DMS53 treated with DMSO at 0.1 percent for 48 hours (cell line): ENCODE measurements around the gene SNX10.

ENCODE experiments used
- DNase-seq: peaks from one replicate; lab custom pipeline; 2025; ENCODE audit not compliant: unreplicated experiment; lab: John Stamatoyannopoulos, UW

SNX10 gene

DNA sequence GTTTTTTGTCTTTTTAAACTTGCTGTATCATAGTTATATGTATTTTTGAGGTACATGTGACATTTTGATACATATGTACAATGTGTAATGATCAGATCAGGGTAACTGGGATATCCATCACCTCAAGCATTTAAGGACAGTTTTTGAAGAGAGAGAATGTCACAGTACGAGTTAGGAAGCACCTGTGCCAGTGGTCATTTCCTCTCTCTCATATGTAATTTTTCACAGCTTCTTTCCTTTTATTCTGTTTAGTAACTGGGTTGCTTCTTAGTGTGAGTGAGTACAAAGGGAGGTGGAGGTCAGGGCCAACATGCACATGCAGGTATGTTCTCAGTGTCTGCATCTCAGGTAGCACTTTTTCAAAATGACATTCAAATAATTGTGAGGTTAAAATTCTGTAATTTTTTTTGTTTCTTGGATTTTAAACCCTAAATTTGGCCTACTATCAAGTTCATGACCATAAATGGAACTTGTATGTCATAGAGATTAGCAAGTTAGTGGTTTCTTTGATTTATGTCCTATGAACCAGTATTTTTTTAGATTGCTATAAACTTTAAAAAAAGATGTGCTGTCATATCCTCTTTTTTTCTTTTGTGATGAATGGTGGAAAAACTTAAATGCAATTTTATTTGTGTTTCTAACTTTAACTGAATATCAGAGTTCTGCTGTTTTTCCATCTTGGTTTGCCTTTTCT is 42.7 kb downstream of the SNX10 start:
- DNase-seq, result no peak

DNA sequence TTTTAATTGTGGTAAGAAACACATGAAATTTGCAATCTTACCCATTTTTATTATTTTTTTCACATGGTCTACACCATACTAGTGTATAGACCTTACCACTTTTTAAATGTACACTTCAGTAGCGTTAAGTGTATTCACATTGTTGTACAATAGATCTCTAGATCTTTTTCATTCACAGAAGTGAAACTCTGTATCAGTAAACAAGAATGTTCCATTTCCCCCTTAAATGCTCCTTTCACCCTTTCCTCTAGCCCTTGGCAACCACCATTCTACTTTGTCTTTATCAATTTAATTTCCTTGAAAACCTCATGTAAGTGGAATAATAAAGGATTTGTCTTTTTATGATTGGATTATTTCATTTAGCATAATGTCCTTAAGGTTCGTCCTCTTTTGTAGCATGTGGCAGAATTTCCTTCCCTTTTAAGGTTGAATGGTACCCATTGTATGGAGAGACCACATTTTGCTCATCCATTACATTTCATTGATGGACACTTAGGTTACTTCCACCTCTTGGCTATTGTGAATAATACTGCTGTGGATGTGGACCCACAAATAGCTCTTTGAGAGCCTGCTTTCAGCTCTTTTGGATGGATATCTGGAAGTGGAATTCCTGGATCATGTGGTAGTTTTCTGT is 45.7 kb downstream of the SNX10 start:
- no peak for DNase-seq

DNA sequence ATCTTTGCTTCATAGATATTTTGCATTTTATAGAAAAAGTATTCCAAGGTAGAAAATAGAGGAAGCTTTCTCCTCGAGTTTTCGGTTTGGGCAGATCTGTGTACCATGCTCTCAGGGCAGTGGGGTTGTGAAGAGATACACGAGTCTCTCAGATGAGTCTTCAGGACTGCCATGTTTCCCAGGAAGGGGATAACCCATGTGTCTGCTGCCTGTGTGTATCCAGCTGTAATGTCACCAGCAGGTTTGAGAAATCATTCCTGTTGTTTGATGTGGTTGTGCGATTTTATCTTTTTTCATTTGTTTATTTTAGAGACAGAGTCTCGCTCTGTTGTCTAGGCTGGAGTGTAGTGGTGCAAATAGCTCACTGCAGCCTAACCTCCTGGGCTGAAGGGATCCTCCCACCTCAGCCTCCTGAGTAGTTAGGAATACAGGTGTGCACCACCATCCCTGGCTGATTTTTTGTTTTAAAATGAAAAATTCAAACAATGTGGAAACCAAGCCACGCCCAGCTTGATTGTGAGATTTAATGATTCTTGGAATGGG is 48.9 kb downstream of the SNX10 start:
- DNase-seq, result no peak

DNA sequence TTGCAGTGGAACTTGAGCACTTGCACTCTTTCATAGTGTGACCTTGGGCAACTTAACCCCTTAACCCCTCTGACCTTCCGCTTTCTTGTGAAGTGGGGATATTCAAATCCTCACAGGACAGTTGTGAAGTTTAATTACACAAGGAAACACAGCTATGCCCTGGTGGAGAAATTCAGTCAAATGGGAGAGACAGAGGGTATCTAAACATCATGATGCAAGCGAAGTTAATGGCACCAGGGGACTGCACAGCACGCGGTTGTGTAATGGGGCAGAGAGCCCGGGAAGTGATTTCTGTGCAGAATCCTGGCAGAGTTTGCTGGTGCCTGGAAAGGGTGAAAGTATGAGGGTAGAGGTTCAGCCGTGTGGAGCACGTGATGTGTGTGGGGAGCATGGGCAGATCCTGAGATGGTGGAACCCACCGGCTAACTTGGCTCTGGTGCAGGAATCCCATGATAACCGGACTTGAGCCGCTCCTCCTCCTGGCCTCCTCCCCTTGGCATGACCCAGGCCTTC is 51.7 kb downstream of the SNX10 start:
- no peak for DNase-seq

DNA sequence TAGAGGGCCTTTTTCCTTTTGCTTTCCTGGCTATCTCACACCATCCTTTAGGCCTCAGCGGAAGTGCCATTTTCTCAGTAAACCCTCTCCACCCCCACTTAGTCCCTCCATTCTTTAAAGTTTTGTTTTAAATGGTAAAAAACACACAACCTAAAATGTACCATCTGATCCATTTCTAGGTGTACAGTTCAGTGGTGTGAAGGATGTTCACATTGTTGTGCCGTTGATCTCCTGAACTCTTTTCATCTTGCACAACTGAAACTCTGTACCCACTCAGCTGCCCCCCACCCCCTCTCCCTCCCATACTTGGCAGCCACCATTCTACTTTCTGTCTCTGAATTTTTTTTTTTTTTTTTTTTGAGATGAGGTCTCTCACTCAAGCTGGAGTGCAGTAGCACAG is 52.2 kb downstream of the SNX10 start:
- no peak for DNase-seq

DNA sequence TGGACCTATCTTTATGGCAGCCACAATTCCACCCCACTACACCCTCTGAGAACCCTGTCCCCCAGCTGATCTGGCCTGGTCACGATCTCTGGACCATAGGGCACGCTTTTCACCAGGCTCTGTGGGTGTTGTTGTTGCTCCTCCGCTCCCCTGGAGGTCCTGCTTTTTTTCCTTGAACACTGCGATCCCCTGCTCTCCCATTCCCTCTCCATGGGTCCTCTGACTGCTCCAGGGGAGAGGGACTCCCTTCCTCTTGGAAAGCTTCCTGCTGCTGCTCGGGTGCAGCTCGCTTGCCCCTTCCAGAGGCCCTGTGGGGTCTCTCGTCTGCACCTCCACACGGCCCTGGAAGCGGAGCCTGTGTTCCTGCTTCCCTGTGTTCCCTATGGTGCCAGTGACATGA is 53.5 kb downstream of the SNX10 start:
- DNase-seq, result no peak

DNA sequence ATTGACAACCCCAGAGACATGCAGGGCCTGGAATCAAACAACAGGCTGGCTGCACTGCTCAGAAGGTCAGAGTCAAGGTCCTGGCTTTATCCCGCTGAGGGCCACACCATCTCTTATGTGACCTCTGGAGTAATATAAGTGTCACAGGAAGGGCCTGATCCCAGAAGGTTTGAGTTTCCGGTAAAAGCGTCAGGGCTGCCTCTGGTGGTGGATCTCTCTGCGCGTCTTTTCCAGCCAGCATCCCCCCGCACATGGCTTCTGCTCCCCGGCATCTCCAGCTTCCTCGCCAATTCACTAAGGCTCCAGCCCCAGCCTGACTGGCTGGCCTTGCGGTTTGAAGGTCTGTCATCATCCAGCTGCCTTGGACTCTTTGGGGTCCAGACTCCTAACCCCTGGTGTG is 54.2 kb downstream of the SNX10 start:
- DNase-seq, result no peak

DNA sequence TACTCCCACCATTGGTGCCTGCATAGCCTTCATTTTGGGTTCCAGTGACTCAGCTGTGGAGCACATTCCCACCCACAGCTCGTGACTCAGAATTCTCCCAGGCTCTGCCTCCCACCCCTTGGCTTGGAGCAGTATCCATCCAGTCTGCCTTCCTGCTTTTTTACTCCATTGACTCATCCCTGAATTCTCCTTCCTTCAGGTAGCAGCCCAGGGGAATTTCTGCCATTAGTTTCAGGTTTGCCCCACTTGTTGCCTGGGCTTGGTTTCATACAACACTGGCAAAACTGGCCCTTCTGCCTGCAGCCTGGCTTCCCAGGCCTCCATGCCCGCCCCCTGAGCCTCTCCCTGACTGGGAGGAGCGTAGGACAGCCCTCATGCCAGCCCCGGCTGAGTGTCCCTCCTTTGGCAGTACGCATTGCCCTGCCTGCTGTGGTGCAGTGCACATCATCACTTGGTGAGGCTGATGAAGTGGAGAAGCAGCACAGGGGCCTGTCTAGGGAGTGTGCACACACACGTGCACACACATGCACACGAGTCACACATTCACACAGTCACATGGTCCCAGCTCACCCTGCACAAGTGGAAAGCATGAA is 55.0 kb downstream of the SNX10 start:
- no peak for DNase-seq

DNA sequence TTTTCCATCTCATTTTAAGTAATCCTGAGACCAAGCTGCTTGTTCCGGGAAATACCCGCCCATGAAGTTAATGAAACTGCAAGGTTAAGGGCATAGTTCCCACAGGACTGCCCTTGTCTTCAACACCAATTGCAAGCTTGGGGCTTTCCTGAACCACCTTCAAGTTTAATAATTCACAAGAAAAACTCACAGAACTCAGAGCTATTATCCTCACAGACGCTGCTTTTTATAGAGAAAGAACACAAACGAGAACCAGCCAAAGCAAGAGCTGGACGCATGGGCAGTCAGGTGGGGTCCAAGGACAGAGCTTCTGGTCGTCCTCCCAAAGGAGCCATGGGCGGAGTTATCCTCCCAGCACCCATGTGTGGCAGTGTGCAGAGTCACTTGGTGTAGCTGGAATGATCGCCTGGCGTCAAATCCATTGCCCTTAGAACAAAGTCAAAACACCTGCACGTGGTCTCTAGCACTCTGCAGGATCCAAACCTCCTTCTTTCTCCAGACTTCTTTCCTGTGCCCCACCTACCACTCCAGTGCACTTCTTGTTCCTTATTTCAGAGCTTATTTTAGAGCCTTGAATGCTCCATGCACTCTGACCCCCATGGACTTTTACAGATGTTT is 56.7 kb downstream of the SNX10 start:
- DNase-seq, result no peak

DNA sequence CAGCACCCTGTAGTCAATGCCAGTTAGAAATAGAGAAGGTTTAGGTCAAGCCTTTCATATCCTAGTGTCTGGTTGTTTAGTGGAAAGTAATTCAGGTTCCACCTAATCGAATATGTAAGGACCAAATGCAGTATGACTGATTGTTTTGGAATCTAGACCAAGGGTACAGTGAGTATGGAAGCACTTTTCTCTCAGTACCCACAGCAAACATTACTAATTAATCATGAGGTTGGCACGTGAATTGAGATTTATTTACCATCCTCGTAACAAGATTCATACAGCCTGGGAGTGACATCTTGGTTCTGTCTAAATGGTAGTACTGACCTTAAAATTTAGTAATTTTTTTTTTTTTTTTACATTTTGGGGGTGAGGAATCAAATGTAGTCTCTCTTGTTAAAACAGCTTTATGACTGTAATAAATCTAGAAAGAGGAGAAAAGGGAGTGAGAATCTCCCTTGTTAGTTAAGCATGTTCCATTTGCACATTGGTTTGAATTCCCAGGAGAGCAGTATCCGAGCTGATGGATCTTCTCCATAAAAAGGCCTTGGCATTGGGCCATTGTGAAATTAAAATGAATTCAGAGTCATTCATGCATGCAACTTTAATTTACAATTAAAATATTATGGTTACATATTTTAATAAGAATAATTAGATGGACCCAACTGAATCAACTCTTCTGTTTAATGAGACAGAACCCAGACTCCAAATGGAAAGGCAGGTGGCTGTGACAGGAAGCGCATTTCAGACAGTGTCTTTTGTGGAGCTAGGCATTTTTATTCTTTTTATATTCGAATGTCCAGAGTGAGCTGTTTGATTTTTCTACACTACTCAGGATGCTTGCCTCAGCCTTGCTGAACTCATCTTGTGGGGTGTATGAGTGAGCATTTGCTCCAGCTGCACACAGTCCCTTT is 57.6 kb downstream of the SNX10 start:
- DNase-seq, result no peak

DNA sequence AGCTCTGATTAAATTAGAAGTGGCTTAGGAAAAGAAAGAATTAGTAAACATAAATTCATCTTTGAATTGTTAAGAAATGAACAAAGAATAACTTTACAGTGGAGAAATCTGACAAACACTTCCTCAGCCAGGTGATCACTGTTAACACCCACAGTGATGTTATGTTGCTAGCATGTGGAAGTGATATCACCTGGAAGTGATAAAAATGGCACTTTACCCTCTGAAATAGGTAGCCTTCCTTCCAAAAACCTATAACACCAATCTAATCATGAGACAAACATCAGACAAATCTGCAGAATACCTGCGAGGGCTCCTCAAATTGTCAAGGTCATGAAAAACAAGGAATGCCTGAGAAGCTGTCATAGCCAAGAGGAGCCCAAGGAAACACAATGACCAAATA is 59.5 kb downstream of the SNX10 start:
- DNase-seq, result no peak

DNA sequence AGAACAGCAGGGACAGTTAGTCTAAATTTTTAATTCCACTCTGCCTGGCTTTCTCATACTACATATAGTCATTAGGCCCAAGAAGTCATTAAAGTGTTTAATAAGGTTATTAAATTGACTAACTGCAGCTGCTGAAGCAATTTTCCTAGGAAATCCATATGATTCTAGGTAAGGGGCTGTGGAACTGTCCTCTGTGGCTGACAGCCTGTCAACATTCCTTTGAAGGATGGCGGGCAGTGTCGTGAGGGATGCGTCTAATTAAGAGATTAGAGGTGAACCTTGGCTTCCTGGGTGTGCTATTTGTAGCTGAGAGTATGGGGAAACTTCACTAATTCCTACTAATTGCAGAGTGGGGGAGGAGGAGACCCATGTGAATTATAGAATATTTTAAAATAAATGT is 64.6 kb downstream of the SNX10 start:
- DNase-seq, result no peak

DNA sequence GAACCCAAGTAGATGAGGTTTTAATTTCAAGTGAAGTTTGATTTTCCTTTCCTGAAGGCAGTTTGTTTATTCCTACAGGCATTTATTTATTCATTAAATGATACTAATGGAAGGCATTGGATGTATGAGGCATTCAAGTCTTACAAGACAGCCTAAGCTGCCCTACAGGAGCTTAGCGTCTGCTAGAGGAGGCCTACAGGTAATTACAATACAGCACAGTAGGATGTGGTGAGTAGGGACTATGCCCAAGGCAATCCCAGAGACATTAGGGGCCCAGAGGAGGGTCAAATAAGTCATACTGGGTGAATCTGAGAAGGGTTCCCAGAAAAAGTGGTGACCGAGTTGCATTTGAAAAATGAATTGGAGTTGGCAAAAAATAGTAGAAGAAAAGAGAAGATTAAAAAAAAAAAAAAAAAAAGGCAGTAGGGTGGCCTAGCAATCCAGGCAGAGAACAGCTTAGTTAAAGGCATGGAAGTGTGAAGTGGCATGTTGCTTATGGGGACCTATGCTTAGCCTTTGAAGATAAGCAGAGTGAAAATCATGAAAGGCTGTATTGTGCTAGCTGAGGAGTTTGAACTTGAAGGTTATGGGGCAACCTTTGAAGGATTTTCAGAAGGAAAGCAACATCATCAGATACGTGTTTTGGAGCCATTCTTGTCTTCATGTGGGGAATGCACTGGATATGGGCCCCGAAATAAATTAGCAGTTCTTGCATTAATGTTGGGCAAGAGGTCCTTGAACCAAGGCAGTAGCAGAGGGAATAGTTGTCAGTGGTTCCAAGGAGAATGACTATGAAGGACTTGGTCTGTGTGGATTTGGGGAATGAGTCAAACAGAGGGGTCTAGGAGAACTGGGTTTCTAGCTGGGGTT is 65.5 kb downstream of the SNX10 start:
- DNase-seq, result no peak

DNA sequence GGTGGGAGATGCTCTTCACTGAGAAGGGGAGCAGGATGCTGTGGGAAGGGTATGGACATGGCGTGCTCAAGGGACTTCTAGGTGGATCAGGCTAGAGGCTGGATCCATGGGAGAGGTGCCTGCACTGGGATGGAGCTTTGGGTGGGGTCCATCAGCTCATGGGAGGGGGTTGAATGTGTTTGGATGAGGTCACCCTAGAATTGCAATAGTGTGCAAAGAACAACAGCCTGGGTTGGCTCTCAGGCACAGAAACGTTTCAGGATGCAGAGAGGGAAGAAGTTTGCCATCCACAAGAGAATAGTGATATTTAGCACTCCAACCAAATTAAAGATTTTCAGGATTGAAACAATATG is 66.1 kb downstream of the SNX10 start:
- DNase-seq, result no peak

DNA sequence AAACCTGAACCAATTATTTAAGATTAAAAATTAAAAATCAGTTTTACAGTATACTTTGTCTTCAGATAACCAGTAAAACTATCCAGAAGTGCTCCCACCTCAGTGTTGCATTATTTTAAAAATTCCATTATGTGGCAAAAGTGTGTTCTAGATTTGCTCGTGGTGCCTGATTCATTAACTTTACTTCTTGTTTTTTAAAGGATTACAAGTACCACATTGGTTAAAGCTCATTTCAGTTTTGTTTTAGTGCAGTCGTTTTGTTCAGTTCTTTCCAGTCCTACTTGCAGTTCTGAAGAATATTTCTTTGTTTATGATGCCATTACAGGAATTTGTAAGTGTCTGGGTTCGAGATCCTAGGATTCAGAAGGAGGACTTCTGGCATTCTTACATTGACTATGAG is 69.0 kb downstream of the SNX10 start:
- DNase-seq, result no peak

DNA sequence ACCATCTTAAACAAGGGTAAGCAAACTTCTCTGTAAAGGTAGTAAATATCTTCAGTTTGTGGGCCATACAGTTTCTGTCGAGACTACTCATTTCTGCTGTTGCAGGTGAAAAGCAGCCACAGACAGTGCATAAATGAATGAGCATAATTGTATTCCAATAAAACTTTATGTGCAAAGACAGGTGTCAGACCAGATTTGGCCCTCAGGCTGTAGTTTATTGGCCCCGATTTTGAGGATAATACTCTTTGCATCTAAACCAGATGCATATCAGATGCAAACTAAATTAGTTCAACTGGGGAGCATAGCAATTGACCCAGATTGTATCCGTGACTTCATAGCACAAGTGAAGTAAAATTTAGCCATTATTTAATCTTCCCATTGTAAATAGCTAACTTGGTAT is 70.0 kb downstream of the SNX10 start:
- no peak for DNase-seq

DNA sequence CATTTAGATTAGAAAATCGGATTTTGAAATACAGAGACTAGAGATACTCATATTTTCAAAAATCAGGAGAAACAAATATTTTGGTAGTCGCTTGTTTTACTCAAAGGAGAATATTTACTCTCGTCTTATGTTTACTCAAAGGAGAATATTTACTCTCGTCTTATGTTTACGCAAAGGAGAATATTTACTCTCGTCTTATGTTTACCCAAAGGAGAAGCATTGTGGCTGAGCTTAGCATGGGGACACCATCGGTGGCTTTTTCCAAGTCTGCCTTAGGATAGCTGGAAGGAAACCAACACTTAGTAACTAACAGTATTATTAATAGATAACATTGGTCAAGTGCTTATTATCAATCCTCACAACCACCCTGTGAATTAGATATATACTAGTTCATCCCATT is 71.8 kb downstream of the SNX10 start:
- peak; percentile 70 for DNase-seq

DNA sequence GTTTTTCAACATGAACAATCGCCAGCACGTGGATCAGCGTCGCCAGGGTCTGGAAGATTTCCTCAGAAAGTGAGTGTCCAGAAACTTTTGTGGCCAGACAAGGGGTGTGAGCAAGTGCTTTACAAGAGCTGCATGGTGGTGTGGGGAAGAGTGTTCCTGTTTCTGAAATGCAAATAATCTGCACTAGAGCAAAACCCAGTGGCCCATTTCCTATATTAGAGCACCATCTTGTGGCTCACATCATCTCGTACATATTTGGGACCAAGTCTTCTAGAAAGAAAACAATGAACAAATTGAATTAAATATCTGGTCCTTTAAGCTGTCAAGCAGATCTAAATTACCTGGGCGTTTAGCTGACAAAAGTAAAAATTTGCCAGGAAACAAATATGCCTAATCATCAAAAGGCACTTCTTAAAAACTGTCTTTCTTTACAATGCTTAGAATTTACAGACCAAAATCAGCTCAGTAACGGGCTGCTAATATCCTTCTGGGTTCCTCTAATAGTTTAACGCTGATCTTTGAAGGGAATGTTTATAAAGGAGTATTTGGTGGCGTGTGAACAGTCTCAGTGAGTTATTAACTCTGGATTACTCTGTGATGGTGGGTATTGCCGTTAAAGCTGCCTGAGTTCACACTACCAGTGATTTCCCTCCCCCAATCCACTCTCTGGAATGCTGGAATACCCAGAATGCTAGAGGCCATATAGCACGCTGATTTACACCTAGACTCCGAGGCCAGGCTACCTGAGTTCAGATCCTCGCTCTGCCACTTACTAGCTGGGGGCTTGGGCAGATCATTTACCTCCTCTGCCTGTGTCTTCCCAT is 73.6 kb downstream of the SNX10 start:
- DNase-seq, result peak; percentile 94

DNA sequence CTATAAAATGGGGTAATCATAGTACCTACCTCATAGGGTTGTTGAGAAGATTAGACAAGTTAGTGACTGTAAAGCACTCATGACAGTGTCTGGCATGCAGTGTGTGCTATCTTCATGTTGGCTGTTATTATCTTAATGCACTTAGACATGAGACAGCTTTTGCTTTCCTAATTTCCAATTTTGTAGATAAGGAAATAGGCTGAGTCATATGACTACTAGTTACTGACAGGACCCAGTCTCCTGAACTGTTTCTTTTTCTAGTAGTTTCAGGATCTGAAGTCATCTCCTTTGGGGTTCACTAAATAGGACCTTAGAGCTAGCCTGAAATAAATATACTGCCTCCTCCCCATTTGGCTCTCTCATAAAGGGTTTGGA is 74.2 kb downstream of the SNX10 start:
- DNase-seq, result no peak
